Esophagus squamous epithelium (tissue), 4 donors: Measurements from ENCODE around the gene KNL1.

Experiments
- POLR2A ChIP-seq, 4 donors: fragments of 450-650 bp; IDR thresholded peaks; one replicate each; pipeline ENCODE4 v1.6.1; 2017; ENCODE audit warnings: antibody characterized with exemption in 4 of 4, mild to moderate bottlenecking in 4 of 4, moderate library complexity in 3 of 4
- TF ChIP-seq, protein P1 (sequence below), 6 experiments: fragments of 450-650 bp in 4 of 6; fragments of 200-600 bp in 2 of 6; sonication (generic) in 2 of 6; IDR thresholded peaks; one replicate each; pipeline ENCODE4 v1.5.1; 2016 to 2019; ENCODE audit warnings: antibody characterized with exemption in 6 of 6, mild to moderate bottlenecking in 4 of 6, moderate library complexity in 4 of 6

GRCh38 chr15:40603935-40604334 is 9.9 kb downstream of the KNL1 start:
- TF ChIP-seq, protein P1, sequence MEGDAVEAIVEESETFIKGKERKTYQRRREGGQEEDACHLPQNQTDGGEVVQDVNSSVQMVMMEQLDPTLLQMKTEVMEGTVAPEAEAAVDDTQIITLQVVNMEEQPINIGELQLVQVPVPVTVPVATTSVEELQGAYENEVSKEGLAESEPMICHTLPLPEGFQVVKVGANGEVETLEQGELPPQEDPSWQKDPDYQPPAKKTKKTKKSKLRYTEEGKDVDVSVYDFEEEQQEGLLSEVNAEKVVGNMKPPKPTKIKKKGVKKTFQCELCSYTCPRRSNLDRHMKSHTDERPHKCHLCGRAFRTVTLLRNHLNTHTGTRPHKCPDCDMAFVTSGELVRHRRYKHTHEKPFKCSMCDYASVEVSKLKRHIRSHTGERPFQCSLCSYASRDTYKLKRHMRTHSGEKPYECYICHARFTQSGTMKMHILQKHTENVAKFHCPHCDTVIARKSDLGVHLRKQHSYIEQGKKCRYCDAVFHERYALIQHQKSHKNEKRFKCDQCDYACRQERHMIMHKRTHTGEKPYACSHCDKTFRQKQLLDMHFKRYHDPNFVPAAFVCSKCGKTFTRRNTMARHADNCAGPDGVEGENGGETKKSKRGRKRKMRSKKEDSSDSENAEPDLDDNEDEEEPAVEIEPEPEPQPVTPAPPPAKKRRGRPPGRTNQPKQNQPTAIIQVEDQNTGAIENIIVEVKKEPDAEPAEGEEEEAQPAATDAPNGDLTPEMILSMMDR (IDR thresholded peaks at IDR 0.05): no peak
- TF ChIP-seq POLR2A (IDR thresholded peaks at IDR 0.05): no peak
